Measurements from ENCODE around the gene APPL2.

GRCh38 chr12:105235281-105235731 is 668 bp downstream of the APPL2 start:
- TF ChIP-seq, protein P1, sequence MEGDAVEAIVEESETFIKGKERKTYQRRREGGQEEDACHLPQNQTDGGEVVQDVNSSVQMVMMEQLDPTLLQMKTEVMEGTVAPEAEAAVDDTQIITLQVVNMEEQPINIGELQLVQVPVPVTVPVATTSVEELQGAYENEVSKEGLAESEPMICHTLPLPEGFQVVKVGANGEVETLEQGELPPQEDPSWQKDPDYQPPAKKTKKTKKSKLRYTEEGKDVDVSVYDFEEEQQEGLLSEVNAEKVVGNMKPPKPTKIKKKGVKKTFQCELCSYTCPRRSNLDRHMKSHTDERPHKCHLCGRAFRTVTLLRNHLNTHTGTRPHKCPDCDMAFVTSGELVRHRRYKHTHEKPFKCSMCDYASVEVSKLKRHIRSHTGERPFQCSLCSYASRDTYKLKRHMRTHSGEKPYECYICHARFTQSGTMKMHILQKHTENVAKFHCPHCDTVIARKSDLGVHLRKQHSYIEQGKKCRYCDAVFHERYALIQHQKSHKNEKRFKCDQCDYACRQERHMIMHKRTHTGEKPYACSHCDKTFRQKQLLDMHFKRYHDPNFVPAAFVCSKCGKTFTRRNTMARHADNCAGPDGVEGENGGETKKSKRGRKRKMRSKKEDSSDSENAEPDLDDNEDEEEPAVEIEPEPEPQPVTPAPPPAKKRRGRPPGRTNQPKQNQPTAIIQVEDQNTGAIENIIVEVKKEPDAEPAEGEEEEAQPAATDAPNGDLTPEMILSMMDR (IDR thresholded peaks at IDR 0.05; ENCODE audit: poor library complexity, severe bottlenecking), result no peak
- TF ChIP-seq EZH2 (IDR thresholded peaks at IDR 0.05; ENCODE audit: borderline replicate concordance, insufficient read depth, low read length, poor library complexity, severe bottlenecking) (no peak), MXI1 (conservative IDR thresholded peaks at IDR 0.05; ENCODE audit: poor library complexity, severe bottlenecking) (no peak), TAF1 (IDR thresholded peaks at IDR 0.05; ENCODE audit: low read depth) (peak; percentile 13)
